ENCODE data around the gene FOXJ1.

FOXJ1 gene

GRCh38 chr17:76154936-76155845, 14.1 kb upstream of the FOXJ1 start:
- no peak for DNase-seq
- no peaks in the 10 kb centered on the region for H3K27me3 Mint-ChIP-seq
- H3K36me3 Mint-ChIP-seq (ENCODE audit: insufficient read depth) = peaks cover 8% of the 10 kb centered on the region
- ATAC-seq (replicated peaks) = no peak
- no peaks in the 10 kb centered on the region for H3K9me3 Mint-ChIP-seq
- peak overlapping the region in 1 of 2 donors; percentile 35 for H3K27ac Mint-ChIP-seq
- H3K4me1 Mint-ChIP-seq (ENCODE audit: low read depth in 2 of 2) = peaks cover 4 to 5% of the 10 kb centered on the region in 2 donors
- no peak overlapping the region for H3K4me3 Mint-ChIP-seq

DNA sequence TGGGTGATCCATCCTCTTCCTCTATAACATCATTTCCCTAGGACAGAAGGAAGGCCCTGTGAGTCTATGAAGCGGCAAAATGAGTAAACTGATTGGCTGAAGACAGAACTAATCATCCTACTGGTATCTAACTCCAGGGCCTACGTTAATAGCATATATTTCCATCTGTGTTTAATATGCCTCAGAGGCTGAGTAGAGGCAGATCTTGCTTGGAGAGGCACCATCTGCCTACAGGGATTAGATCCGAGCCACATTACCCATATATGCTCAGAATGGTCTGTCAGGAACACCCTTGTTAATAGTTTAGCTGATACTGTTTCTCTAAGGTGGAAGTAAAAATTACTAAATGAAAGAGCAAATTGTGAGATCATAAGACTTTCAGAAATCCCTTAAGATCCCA, 13.2 kb upstream of the FOXJ1 start:
- Mint-ChIP-seq H3K27ac (peak overlapping the region in 1 of 2 donors; percentile 10), H3K9me3 (no peaks in the 10 kb centered on the region), H3K4me3 (no peak overlapping the region), H3K36me3 (ENCODE audit: insufficient read depth) (peaks cover 14% of the 10 kb centered on the region), H3K27me3 (no peaks in the 10 kb centered on the region), H3K4me1 (ENCODE audit: low read depth in 2 of 2) (peaks cover 4 to 5% of the 10 kb centered on the region in 2 donors)
- DNase-seq (no peak), ATAC-seq (replicated peaks) (no peak)

- Mint-ChIP-seq H3K9me3 (no peaks in the 10 kb centered on the region), H3K27me3 (no peaks in the 10 kb centered on the region), H3K36me3 (ENCODE audit: insufficient read depth) (peaks cover 14% of the 10 kb centered on the region), H3K4me3 (no peak overlapping the region), H3K4me1 (ENCODE audit: low read depth in 2 of 2) (peaks cover 4 to 5% of the 10 kb centered on the region in 2 donors), H3K27ac (peak overlapping the region in 1 of 2 donors; percentile 10)
- DNase-seq (no peak), ATAC-seq (replicated peaks) (no peak)
Observed at GRCh38 chr17:76153640-76154039, 12.6 kb upstream of the FOXJ1 start.

DNA sequence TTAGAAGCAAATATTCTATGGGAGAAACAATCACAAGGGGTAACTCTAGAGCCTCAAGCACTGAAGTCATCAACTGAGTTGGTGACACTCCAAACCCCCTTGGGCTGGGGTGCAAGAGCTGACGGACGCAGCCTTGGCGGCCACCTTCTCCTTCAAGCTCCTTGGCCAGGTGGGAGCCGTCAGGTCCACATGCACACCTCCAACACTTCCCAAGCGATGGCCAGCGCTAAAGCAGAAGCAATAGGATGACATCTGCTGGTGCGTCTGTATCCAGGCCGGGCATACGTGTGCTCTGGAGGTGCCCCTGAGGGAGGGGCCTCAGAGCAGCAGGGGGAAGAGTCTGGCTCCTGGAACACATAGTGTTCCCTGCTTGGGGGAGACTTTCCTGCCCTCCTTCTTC, 12.2 kb upstream of the FOXJ1 start:
- Mint-ChIP-seq H3K36me3 (ENCODE audit: insufficient read depth) (peaks cover 14% of the 10 kb centered on the region), H3K4me3 (no peak overlapping the region)

DNA sequence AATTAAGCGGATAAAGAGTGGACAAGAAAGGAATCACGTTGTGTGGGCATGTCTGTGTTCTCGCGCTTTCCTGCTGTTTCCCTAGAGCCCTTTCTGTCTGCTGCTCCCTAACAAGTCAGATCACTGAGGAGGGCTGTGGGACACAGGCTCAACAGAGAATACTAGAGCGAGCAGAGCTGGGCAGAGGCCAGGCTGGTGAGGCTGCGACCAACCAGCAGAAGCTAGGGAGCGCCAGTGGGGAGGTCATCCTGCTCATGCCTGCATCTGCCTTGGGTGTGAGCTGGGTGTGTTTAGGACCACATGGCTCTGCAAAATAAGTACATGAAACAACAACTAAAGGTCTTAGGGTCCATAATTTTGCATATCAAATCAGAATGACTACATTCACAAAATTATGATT, 11.5 kb upstream of the FOXJ1 start:
- no peak for DNase-seq
- H3K36me3 Mint-ChIP-seq (ENCODE audit: insufficient read depth) = peaks cover 10% of the 10 kb centered on the region
- no peak overlapping the region for H3K4me3 Mint-ChIP-seq
- no peaks in the 10 kb centered on the region for H3K9me3 Mint-ChIP-seq
- peak overlapping the region in 1 of 2 donors; percentile 73 for H3K27ac Mint-ChIP-seq
- no peaks in the 10 kb centered on the region for H3K27me3 Mint-ChIP-seq
- H3K4me1 Mint-ChIP-seq (ENCODE audit: low read depth in 2 of 2) = peaks cover 5% of the 10 kb centered on the region in 2 donors
- no peak for ATAC-seq (replicated peaks)

More for the DNA sequence above, 12.2 kb upstream of the FOXJ1 start:
- ATAC-seq (replicated peaks) = no peak
- DNase-seq = no peak
- H3K27me3 Mint-ChIP-seq = no peaks in the 10 kb centered on the region
- no peak overlapping the region for H3K27ac Mint-ChIP-seq
- no peaks in the 10 kb centered on the region for H3K9me3 Mint-ChIP-seq
- peaks cover 4 to 5% of the 10 kb centered on the region in 2 donors for H3K4me1 Mint-ChIP-seq (ENCODE audit: low read depth in 2 of 2)

GRCh38 chr17:76151896-76152454, 10.9 kb upstream of the FOXJ1 start:
- H3K4me3 Mint-ChIP-seq = no peak overlapping the region
- no peaks in the 10 kb centered on the region for H3K9me3 Mint-ChIP-seq
- no peaks in the 10 kb centered on the region for H3K27me3 Mint-ChIP-seq
- H3K27ac Mint-ChIP-seq = peak overlapping the region; percentile 73 to 78
- no peak for DNase-seq
- peaks cover 8% of the 10 kb centered on the region for H3K36me3 Mint-ChIP-seq (ENCODE audit: insufficient read depth)
- ATAC-seq (replicated peaks) = peak; percentile 59
- peaks cover 5 to 7% of the 10 kb centered on the region in 2 donors for H3K4me1 Mint-ChIP-seq (ENCODE audit: low read depth in 2 of 2)

GRCh38 chr17:76150712-76151622, 9.9 kb upstream of the FOXJ1 start:
- Mint-ChIP-seq H3K27ac (peak overlapping the region; percentile 46 to 78), H3K36me3 (ENCODE audit: insufficient read depth) (peaks cover 8% of the 10 kb centered on the region), H3K4me3 (no peak overlapping the region), H3K9me3 (no peaks in the 10 kb centered on the region), H3K4me1 (ENCODE audit: low read depth in 2 of 2) (peaks cover 12 to 17% of the 10 kb centered on the region in 2 donors), H3K27me3 (no peaks in the 10 kb centered on the region)
- DNase-seq = no peak
- ATAC-seq (replicated peaks) = no peak

DNA sequence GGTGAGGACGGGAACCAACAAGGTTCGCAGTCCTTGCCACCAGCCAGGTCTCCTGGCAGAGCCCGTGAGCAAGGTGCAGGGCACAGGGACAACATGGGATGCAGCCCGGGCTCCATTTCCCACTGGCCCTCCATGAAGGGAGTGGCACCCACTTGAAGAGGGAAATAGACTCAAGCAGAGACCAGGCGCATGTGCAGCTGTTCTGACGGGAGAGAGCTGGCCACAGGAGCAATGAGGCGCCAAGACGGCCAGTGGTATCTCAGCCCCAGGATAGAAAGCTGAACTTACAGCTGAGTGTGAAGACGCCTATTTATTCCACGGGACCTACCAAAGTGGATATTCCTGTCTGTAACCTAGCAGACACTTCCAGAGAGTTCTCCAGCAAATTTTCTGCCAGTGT, 8.2 kb upstream of the FOXJ1 start:
- Mint-ChIP-seq H3K36me3 (ENCODE audit: insufficient read depth) (peaks cover 17% of the 10 kb centered on the region), H3K27ac (peak overlapping the region; percentile 57 to 98), H3K27me3 (no peaks in the 10 kb centered on the region), H3K4me1 (ENCODE audit: low read depth in 2 of 2) (peaks cover 28 to 31% of the 10 kb centered on the region in 2 donors), H3K9me3 (no peaks in the 10 kb centered on the region), H3K4me3 (no peak overlapping the region)
- ATAC-seq (replicated peaks) (no peak), DNase-seq (no peak)

- ATAC-seq (replicated peaks) (no peak), DNase-seq (no peak)
- Mint-ChIP-seq H3K27ac (peak overlapping the region; percentile 97 to 98), H3K9me3 (no peaks in the 10 kb centered on the region), H3K4me3 (no peak overlapping the region), H3K27me3 (no peaks in the 10 kb centered on the region), H3K36me3 (ENCODE audit: insufficient read depth) (peaks cover 17% of the 10 kb centered on the region), H3K4me1 (ENCODE audit: low read depth in 2 of 2) (peaks cover 39 to 40% of the 10 kb centered on the region in 2 donors)
Observed at GRCh38 chr17:76148015-76148326, 6.9 kb upstream of the FOXJ1 start.

GRCh38 chr17:76147211-76148014, 6.4 kb upstream of the FOXJ1 start:
- no peak for ATAC-seq (replicated peaks)
- Mint-ChIP-seq H3K27ac (peak overlapping the region; percentile 97 to 98), H3K4me1 (ENCODE audit: low read depth in 2 of 2) (peaks cover 45 to 46% of the 10 kb centered on the region in 2 donors), H3K27me3 (no peaks in the 10 kb centered on the region), H3K9me3 (no peaks in the 10 kb centered on the region), H3K36me3 (ENCODE audit: insufficient read depth) (peaks cover 15% of the 10 kb centered on the region), H3K4me3 (no peak overlapping the region)
- DNase-seq = no peak

DNA sequence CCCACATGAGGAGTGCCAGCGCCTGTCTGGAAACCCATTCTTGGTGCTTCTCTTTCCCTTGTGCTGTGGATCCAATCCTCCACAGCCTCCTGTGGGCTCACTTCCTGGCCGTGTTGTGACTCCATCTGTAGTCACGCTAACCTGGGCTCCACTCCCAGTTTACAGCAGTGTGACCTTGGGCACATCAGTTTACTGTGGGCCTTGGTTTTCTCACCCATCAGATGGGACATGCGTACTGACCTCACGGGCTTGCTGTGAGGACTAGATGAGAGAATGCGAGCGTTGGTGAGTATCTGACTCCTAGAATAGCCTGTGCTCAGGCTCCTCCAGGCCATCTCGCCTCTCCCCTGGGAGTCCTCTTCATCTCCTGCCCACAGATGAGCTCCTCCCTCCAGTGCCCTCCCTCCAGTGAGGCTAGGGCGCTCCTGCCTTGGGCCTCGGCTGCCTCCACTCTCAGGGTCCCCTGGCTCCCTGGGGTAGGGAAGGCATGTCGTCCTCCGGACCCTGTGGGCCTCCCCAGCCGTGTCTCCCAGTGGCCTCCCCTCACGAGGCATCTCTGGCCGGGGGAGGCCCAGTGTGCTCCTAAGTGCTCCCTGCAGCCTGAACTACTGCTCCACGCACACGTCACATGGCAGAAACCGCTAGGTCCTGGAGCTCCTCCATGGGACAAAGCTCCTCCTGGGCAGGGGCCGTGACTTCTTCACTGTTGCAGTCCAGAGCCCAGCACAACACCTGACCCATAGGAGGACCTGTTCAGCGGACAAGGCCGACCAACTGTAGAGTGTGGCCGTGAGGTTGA, 5.2 kb upstream of the FOXJ1 start:
- Mint-ChIP-seq H3K27me3 (no peaks in the 10 kb centered on the region), H3K9me3 (no peaks in the 10 kb centered on the region), H3K4me3 (peak overlapping the region; percentile 80 to 85), H3K27ac (peak overlapping the region; percentile 97 to 98), H3K4me1 (ENCODE audit: low read depth in 2 of 2) (peaks cover 53 to 56% of the 10 kb centered on the region in 2 donors), H3K36me3 (ENCODE audit: insufficient read depth) (peaks cover 17% of the 10 kb centered on the region)
- ATAC-seq (replicated peaks) = peak; percentile 3
- no peak for DNase-seq
